GM12864 (cell line): ENCODE measurements around the gene CYP4B1.
"Not testable (repeated sequence)": the region's sequence is repeated elsewhere in the genome, so short reads cannot be mapped to it uniquely, and the experiment has no call there.

Experiments
- DNase-seq: peaks from one replicate; pipeline ENCODE4 v3.0.0-alpha.2; 2011; ENCODE audit warnings: low read depth
- H3K4me3 ChIP-seq: 2 replicates; pipeline ENCODE4 v1.5.1; 2011; ENCODE audit warnings: mild to moderate bottlenecking, low read depth, low read length, control low read depth
- CTCF ChIP-seq: IDR thresholded peaks from 2 replicates; pipeline ENCODE4 v1.5.1; 2011; ENCODE audit warnings: low read depth, mild to moderate bottlenecking, moderate library complexity, low read length, control low read depth, inconsistent platforms; ENCODE audit errors: missing control alignments

Gene CYP4B1

GRCh38 chr1:46822248-46822826 lies 23.5 kb downstream of the CYP4B1 start:
- no peak overlapping the region for H3K4me3 ChIP-seq
- no peak for DNase-seq
- TF ChIP-seq CTCF, result no peak

- no peak for DNase-seq
- H3K4me3 ChIP-seq, result no peak overlapping the region
- TF ChIP-seq CTCF, result no peak
Observed at GRCh38 chr1:46823151-46823550, 24.3 kb downstream of the CYP4B1 start.

- H3K4me3 ChIP-seq, DNase-seq: not testable (repeated sequence)
Observed at GRCh38 chr1:46826892-46827291, 28.0 kb downstream of the CYP4B1 start.

GRCh38 chr1:46830665-46831322 lies 31.9 kb downstream of the CYP4B1 start:
- DNase-seq, result no peak
- H3K4me3 ChIP-seq, result no peak overlapping the region
- no peak for TF ChIP-seq CTCF

- DNase-seq, H3K4me3 ChIP-seq: not testable (repeated sequence)
Observed at GRCh38 chr1:46835469-46835868, 36.6 kb downstream of the CYP4B1 start.

GRCh38 chr1:46846386-46846785 lies 47.5 kb downstream of the CYP4B1 start:
- not testable (repeated sequence) for H3K4me3 ChIP-seq, DNase-seq

GRCh38 chr1:46857660-46858065 lies 58.8 kb downstream of the CYP4B1 start:
- not testable (repeated sequence) for DNase-seq, H3K4me3 ChIP-seq

- DNase-seq, result no peak
- no peak overlapping the region for H3K4me3 ChIP-seq
- TF ChIP-seq CTCF, result no peak
Observed at GRCh38 chr1:46862348-46862747, 63.5 kb downstream of the CYP4B1 start.
